Activated CD4-positive, alpha-beta T cell treated with anti-CD3 and anti-CD28 coated beads, Interleukin-10, Interleukin-2, amounts not matched to agents 100 ng/mL and 50 ng/mL, durations not matched to agents 16 hours and 8 hours (primary cell): Measurements from ENCODE around the gene SOWAHB.

Experiments
- DNase-seq: peaks from one replicate; pipeline ENCODE4 v3.0.0-alpha.2; 2020

Gene SOWAHB

DNA sequence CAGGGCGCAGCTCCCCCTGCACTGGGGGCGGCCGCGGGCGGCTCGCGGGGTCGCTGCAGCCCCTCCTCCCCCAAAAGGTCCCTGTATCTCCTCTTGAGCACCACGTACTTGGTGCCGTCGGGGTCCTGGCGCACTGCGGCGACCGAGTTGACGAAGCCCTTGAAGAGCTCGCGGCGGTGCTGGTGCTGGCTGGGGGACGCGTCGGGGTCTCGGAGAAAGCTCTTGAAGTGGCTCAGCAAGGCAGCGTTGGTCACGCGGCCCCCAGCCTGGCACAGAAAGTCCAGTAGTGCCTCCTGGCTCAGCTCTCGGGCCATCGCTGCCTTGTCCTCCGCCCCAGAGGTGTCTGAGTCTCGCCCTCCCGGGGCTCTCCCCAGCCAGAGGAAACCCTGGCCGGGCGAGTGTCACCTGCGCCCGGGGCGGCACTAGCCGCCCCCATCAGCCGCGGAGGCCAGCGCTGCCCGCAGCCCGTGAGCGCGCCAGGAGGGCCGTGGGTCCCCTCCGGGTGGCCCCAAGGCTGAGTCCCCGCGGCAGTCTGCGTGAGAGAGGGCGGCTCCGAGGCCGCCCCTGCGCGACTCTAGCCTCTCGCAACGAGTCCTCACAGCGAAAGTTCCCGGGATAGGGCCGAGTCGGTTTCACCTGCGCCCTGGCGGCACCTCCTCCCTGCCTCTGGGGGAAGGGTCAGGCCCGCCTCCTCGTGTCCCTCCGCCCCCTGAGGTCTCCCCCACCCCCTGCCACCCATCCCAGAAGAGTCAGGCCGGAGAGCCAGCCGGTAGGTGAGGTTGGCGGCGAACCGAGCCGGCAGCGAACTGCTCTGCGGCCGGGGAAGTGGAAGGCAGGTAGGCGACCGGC lies at the start of gene SOWAHB:
Gene SOWAHB, minus strand, starts transcription at position 609 of the 849 bp plus-strand sequence. Its CDS starts 295 bp downstream, at position 314.
- DNase-seq, result peak; percentile 4

- DNase-seq, result no peak
Measured at GRCh38 chr4:76947369-76947768, 49.4 kb upstream of the SOWAHB start.

GRCh38 chr4:76943790-76944189 lies 45.8 kb upstream of the SOWAHB start:
- no peak for DNase-seq

DNA sequence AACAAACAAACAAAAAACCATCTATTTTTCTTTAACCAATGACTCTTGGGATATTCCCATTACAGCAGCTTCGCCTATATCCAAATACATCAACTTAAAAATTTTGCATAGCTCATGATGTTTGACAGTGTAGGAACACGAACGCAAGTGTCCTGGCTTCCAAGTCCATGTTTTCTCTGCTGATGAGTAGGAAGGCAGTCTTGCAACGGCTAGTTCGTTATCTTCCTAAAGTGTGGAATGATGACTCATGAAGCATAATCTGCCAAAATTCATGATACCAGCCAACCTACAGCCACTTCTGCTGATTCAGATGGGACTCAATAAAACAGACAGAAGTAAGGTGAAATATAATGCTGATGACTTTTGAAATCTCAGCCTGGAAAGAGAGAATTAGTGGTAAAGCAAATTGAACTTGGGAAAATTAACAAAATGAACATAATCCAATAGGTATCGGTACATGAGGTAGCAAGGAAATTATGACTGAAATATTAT lies 45.2 kb upstream of the SOWAHB start:
- DNase-seq, result no peak

DNA sequence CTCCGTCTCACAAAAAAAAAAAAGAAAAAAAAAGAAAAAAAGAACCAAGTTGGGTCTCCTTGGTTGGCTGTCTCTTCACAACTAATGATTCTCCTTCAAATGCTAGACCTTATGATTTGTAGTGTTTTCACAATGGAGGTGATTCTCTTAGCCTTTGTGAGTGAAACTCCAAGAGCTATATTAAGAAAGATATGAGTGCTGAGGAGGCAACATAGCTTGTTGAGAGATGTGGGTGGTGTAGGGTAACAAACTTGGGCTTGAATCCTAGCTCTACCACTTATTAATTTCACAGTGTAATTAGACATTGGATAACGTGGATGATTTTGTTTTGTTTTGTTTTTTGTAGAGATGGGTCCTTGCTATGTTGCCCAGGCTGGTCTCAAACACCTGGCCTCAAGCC lies 41.2 kb upstream of the SOWAHB start:
- no peak for DNase-seq

GRCh38 chr4:76931576-76932276 lies 33.8 kb upstream of the SOWAHB start:
- DNase-seq, result no peak

DNA sequence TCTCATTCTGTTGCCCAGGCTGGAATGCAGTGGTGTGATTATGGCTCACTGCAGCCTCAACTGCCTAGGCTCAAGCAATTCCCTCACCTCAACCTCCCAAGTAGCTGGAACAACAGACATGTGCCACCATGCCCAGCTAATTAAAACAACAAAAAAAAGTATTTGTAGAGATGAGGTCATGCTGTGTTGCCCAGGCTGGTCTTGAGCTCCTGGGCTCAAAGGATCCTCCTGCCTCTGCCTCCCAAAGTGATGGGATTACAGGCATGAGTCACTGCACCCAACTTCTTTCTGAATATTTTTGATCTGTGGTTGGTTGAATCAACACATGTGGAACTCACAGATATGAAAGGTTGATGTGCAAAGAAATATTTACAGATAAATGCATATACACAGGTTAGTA lies 33.1 kb upstream of the SOWAHB start:
- no peak for DNase-seq

DNA sequence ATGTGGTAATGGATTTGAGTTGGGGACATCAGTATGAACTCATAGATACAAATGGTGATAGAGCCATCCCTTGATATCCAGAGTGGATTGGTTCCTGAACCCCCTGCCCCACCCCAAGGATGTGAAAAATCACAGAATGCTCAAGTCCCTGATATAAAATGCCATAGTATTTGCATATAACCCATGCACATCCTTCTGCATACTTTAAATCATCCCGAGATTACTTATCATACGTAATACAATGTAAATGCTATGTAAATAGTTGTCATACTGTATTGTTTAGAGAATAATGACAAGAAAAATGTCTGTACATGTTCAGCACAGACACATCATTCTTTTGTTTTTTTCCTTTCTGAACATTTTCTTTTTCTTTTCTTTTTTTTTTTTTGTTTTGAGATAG lies 32.7 kb upstream of the SOWAHB start:
- no peak for DNase-seq

GRCh38 chr4:76926841-76927240 lies 28.9 kb upstream of the SOWAHB start:
- DNase-seq, result no peak

GRCh38 chr4:76923619-76924357 lies 25.8 kb upstream of the SOWAHB start:
- DNase-seq, result no peak

GRCh38 chr4:76920715-76921114 lies 22.8 kb upstream of the SOWAHB start:
- no peak for DNase-seq

DNA sequence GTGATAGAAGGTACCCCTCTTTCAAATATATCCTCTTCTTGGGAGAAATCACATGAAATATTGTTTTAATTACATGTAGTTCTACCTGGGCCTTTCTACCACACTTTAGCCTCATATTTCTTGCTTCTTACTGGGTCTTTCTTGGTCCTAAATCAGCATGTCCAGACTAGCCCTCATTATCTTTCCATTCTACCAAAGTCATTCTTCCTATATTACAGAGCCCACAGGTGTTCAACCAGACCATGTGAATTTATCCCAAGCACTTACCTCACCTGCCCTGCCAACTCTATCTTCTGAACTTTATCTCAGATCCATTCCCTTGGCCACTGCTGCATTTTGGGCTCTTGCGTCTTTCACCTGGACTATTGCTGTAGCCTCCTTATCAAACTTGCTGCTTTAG lies 11.8 kb upstream of the SOWAHB start:
- no peak for DNase-seq

- DNase-seq, result no peak
Measured at GRCh38 chr4:76905521-76905920, 7.6 kb upstream of the SOWAHB start.

GRCh38 chr4:76904646-76905190 lies 6.8 kb upstream of the SOWAHB start:
- no peak for DNase-seq

- DNase-seq, result no peak
Measured at GRCh38 chr4:76902233-76902890, 4.4 kb upstream of the SOWAHB start.

DNA sequence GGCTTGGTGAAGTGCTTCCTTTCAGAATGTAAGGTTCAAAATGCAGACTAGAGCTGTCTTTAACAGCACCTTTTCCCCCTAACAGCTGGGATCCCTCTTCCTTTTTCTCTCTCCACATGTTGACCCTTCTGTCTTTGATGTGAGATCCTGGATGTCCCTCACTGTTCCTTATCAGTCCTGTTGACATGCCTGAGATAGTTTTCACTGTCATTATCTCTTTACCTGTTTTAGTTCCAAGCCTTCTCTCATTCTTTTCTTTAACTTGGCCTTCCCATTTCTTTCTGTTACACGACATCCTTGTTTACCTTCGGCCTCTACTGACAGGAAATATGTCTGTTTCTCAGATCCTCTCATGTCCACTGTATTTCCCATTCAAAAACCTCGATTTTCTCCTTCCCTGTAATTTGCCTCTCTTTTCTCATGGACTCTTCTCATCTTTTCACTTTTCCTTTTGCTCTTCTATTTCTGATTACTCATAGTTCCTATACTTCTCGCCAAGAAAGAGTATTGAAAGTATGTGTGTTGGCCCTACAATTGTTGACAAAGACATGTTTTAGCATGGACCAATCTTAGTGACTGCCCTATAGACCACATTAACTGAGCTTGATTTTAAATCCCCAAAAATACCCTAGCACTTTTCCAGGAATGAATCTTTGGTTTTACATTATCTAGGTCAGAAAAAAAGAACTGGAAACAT lies 1.2 kb upstream of the SOWAHB start:
- DNase-seq, result no peak

DNA sequence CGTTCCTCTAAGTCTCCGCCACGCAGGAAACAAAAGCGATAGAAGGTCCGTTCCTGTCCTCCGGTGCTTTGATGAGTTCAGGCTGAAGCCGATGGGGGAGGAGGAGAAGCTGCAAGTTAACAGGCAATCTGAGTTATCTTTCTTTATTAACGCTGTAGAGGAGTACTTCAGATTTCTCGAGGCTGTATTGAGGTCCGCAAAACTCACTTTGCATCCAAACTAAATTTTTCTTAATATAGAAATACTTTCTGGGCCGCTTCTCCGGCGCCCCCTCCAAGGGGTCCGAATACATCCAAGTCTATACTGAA lies 395 bp upstream of the SOWAHB start:
- DNase-seq, result no peak

- no peak for DNase-seq
Measured at GRCh38 chr4:76896614-76897535, 1.1 kb downstream of the SOWAHB start.

- no peak for DNase-seq
Measured at GRCh38 chr4:76896048-76896447, 1.9 kb downstream of the SOWAHB start.

- no peak for DNase-seq
Measured at GRCh38 chr4:76895619-76896018, 2.3 kb downstream of the SOWAHB start.
